GM23248 (cell line): ENCODE measurements around the gene PPFIA4. TPM values are rescaled to one million over a fixed set of nuclear protein-coding genes. Genes with fewer than 3 reads are reported as not detected.

Experiments
- DNase-seq: peaks from one replicate; pipeline ENCODE4 v3.0.0-alpha.2; 2015
- H2AFZ ChIP-seq: fragments of 200-600 bp; sonication (generic); 2 replicates; pipeline ENCODE4 v1.6.1; 2016; ENCODE audit warnings: antibody characterized with exemption
- H3F3A ChIP-seq: fragments of 200-600 bp; sonication (generic); 2 replicates; pipeline ENCODE4 v1.6.1; 2016; ENCODE audit warnings: mild to moderate bottlenecking, antibody characterized with exemption, mixed run types; ENCODE audit not compliant: insufficient read depth
- H3K27ac ChIP-seq: fragments of 200-600 bp; sonication (generic); 2 replicates; pipeline ENCODE4 v1.5.1; 2016; ENCODE audit warnings: mild to moderate bottlenecking
- H3K27me3 ChIP-seq: fragments of 200-600 bp; sonication (generic); replicated peaks from 2 replicates; pipeline ENCODE4 v1.6.1; 2016; ENCODE audit warnings: mild to moderate bottlenecking; ENCODE audit not compliant: insufficient read depth
- H3K36me3 ChIP-seq: fragments of 200-600 bp; sonication (generic); 2 replicates; pipeline ENCODE4 v1.6.1; 2016; ENCODE audit warnings: low read depth, mild to moderate bottlenecking
- H3K4me1 ChIP-seq: fragments of 200-600 bp; sonication (generic); 2 replicates; pipeline ENCODE4 v1.6.1; 2016; ENCODE audit warnings: mild to moderate bottlenecking; ENCODE audit not compliant: insufficient read depth
- H3K4me2 ChIP-seq: fragments of 200-600 bp; sonication (generic); one replicate; pipeline ENCODE4 v1.6.1; 2016; ENCODE audit warnings: mild to moderate bottlenecking; ENCODE audit not compliant: unreplicated experiment
- H3K4me3 ChIP-seq: fragments of 200-600 bp; sonication (generic); 2 replicates; pipeline ENCODE4 v1.5.1; 2016; ENCODE audit warnings: mild to moderate bottlenecking
- H3K79me2 ChIP-seq: fragments of 200-600 bp; sonication (generic); 2 replicates; pipeline ENCODE4 v1.6.1; 2016; ENCODE audit warnings: mild to moderate bottlenecking; ENCODE audit not compliant: insufficient read depth
- H3K9ac ChIP-seq: fragments of 200-600 bp; sonication (generic); 2 replicates; pipeline ENCODE4 v1.6.1; 2016; ENCODE audit warnings: mild to moderate bottlenecking
- H3K9me2 ChIP-seq: fragments of 200-600 bp; sonication (generic); 2 replicates; pipeline ENCODE4 v1.6.1; 2016; ENCODE audit warnings: mixed run types, mild to moderate bottlenecking, moderate library complexity; ENCODE audit not compliant: insufficient read depth
- H3K9me3 ChIP-seq: fragments of 200-600 bp; sonication (generic); one replicate; pipeline ENCODE4 v1.6.1; 2017; ENCODE audit warnings: low read depth
- H4K20me1 ChIP-seq: fragments of 200-600 bp; sonication (generic); 2 replicates; pipeline ENCODE4 v1.6.0; 2016; ENCODE audit not compliant: insufficient read depth
- EZH2 ChIP-seq: fragments of 200-600 bp; sonication (generic); IDR thresholded peaks from 2 replicates; pipeline ENCODE4 v1.6.1; 2018; ENCODE audit warnings: antibody characterized with exemption, mild to moderate bottlenecking; ENCODE audit not compliant: insufficient read depth, poor library complexity, severe bottlenecking
- EZH2phosphoT487 ChIP-seq: fragments of 200-600 bp; sonication (generic); IDR thresholded peaks from 2 replicates; pipeline ENCODE4 v1.6.1; 2018; ENCODE audit warnings: antibody characterized with exemption, moderate library complexity, mild to moderate bottlenecking, low read depth; ENCODE audit not compliant: insufficient read depth
- WGBS, 2 experiments: methylation state at CpG; one replicate each; pipeline ENCODE4 v1.1.6; 2015 to 2017; ENCODE audit warnings: low lambda C conversion rate in 2 of 2, low coverage in 1 of 2; ENCODE audit errors: missing lambda C conversion rate in 2 of 2; 5-methylcytosine and 5-hydroxymethylcytosine counted together
- in situ Hi-C: fragments of 300-500 bp; cut with MboI; formaldehyde crosslinking; loops from 2 replicates; pipeline ENCODE4 v1.15.0; 2020
- polyA plus RNA-seq: library from polyadenylated mRNA; unstranded; fragments of >200 nt; fragmentation: Nextera tagmentation; extraction: Ambion mirVana; gene quantifications from 2 replicates; pipeline ENCODE4 v1.2.1, GENCODE V29; 2016
- total RNA-seq: library from RNA; depleted of rRNA; stranded (reverse); fragments of >200 nt; shearing (Covaris generic); gene quantifications from 2 replicates; pipeline ENCODE4 v1.2.3, GENCODE V29; 2014

Gene PPFIA4
- total and polyA plus RNA-seq, 2 experiments from 2014 or later = 4.9 to 13.6 TPM

GRCh38 chr1:203113308-203113707 is 87.0 kb downstream of the PPFIA4 start:
- WGBS, 2 experiments = 54 to 58% methylated on average over 4 of the region's 4 CpGs
- Histone ChIP-seq H3K4me2 (no peak overlapping the region), H3K36me3 (no peaks in the 10 kb centered on the region), H3K79me2 (no peaks in the 10 kb centered on the region), H4K20me1 (no peaks in the 10 kb centered on the region), H3K4me1 (no peaks in the 10 kb centered on the region), H3K27me3 (peaks cover 66% of the 10 kb centered on the region), H3K4me3 (no peak overlapping the region), H3K27ac (no peak overlapping the region), H3K9me2 (no peaks in the 10 kb centered on the region), H3F3A (no peaks in the 10 kb centered on the region), H3K9me3 (no peaks in the 10 kb centered on the region), H2AFZ (no peak overlapping the region), H3K9ac (no peak overlapping the region)
- TF ChIP-seq EZH2 (no peak), EZH2phosphoT487 (no peak)
- no peak for DNase-seq
- in situ Hi-C loops = loop anchor here (10.0 kb wide), 1 partner anchor 101 kb away; no protein-coding TSS in a partner anchor

GRCh38 chr1:203114202-203114601 is 87.9 kb downstream of the PPFIA4 start:
- Histone ChIP-seq H3F3A (no peaks in the 10 kb centered on the region), H3K9me2 (no peaks in the 10 kb centered on the region), H4K20me1 (no peaks in the 10 kb centered on the region), H3K36me3 (no peaks in the 10 kb centered on the region), H3K9me3 (no peaks in the 10 kb centered on the region), H3K4me1 (no peaks in the 10 kb centered on the region), H3K9ac (no peak overlapping the region), H3K4me3 (no peak overlapping the region), H3K79me2 (no peaks in the 10 kb centered on the region), H3K4me2 (no peak overlapping the region), H3K27ac (no peak overlapping the region), H3K27me3 (peaks cover 62% of the 10 kb centered on the region), H2AFZ (no peak overlapping the region)
- in situ Hi-C loops = loop anchor here (10.0 kb wide), 1 partner anchor 101 kb away; no protein-coding TSS in a partner anchor
- TF ChIP-seq EZH2phosphoT487 = no peak
- no peak for TF ChIP-seq EZH2
- no peak for DNase-seq
- 38 to 47% methylated on average over 7 of the region's 7 CpGs for WGBS, 2 experiments

DNA sequence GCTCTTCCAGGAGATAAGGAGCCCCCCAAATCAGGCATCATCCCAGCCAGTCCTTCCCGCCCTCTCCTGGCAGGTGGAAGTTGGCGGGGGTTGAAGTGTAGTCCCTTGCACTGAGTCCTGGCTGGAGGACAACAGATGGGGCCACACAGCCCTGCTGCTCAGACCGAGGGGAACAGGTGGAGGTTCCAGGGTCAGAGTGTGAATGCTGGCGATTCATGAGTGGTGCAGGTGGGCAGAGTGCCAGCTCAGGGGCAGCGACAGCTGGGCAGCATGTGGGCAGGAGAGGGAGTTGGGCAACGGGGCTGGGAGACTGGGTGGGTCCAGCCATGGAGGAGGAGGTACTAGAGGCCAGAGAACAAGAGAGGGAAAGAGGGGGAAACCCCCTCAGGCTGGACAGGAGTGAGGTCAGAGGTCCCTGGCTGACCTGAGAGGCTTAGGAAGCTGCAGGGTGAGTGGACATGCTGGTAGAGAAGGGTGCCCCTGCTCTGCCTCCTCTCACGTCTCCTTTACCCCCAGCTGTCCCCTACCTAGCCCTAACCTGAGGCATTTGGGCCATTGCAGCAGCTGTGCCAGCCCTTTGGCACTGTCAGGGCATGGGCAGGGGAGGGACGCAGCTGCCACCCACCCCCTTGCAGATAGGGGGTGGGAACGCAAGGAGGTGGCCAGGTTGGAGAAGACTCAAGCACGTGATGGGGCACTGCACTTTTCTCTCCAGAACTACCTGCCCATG is 90.0 kb downstream of the PPFIA4 start:
- no peak overlapping the region for H3K4me3 ChIP-seq
- H3K27ac ChIP-seq = no peak overlapping the region
- no peak overlapping the region for H3K9ac ChIP-seq
- no peaks in the 10 kb centered on the region for H3K9me3 ChIP-seq
- H3K9me2 ChIP-seq = no peaks in the 10 kb centered on the region
- no peaks in the 10 kb centered on the region for H4K20me1 ChIP-seq
- no peaks in the 10 kb centered on the region for H3K36me3 ChIP-seq
- H3K79me2 ChIP-seq = no peaks in the 10 kb centered on the region
- no peak overlapping the region for H3K4me2 ChIP-seq
- H3K4me1 ChIP-seq = no peaks in the 10 kb centered on the region
- DNase-seq = no peak
- 36 to 42% methylated on average over 10 of the region's 10 CpGs for WGBS, 2 experiments
- TF ChIP-seq EZH2phosphoT487 (no peak), EZH2 (no peak)
- no peaks in the 10 kb centered on the region for H3F3A ChIP-seq
- H2AFZ ChIP-seq = no peak overlapping the region
- in situ Hi-C loops = loop anchor here (10.0 kb wide), 1 partner anchor 99 kb away; no protein-coding TSS in a partner anchor
- H3K27me3 ChIP-seq = peaks cover 49% of the 10 kb centered on the region

- Histone ChIP-seq H2AFZ (peak overlapping the region; percentile 60; the same call in 1 of the 2 replicates), H3K36me3 (no peaks in the 10 kb centered on the region), H3K79me2 (no peaks in the 10 kb centered on the region), H3K27ac (no peak overlapping the region), H3K9me3 (no peaks in the 10 kb centered on the region), H3K9me2 (no peaks in the 10 kb centered on the region), H3K4me1 (no peaks in the 10 kb centered on the region), H3K9ac (no peak overlapping the region), H3K4me3 (no peak overlapping the region), H3K27me3 (peaks cover 42% of the 10 kb centered on the region), H3K4me2 (peak overlapping the region; percentile 59), H3F3A (no peaks in the 10 kb centered on the region), H4K20me1 (no peaks in the 10 kb centered on the region)
- 9 to 10% methylated on average over 33 to 35 of the region's 35 CpGs for WGBS, 2 experiments
- TF ChIP-seq EZH2phosphoT487 = no peak
- in situ Hi-C loops = loop anchor here (10.0 kb wide), 1 partner anchor 97 kb away; no protein-coding TSS in a partner anchor
- peak; percentile 85 for DNase-seq
These were observed 91.6 kb downstream of the PPFIA4 start for GRCh38 chr1:203117611-203118575.
